ENCODE measurements around the gene HPS3. TPM values are rescaled to one million over a fixed set of nuclear protein-coding genes. Genes with fewer than 3 reads are reported as not detected.

Gene HPS3
- 14.6 and 20.0 TPM in 2 replicates for polyA plus RNA-seq (2011; rRNA removed)
- 10.4 and 11.7 TPM in 2 replicates for polyA minus RNA-seq (2011; rRNA and poly(A)+ RNA removed)

GRCh38 chr3:149129326-149130205 lies at the start of gene HPS3:
Gene HPS3 (plus strand): TSS chr3:149129638. CDS start chr3:149129724, 86 bp downstream.
- H3K27me3 ChIP-seq (ENCODE audit: control insufficient read depth, insufficient read depth, low read length): no peaks in the 10 kb centered on the region
- H3K36me3 ChIP-seq (ENCODE audit: control insufficient read depth, insufficient read depth, low read length): no peaks in the 10 kb centered on the region
- POLR2A ChIA-PET: interaction anchor here (0.6 to 1.4 kb wide), 3 partner anchors 17 to 385 kb away, joined by 3 to 4 read pairs (median 3); no protein-coding TSS in a partner anchor
- TF ChIP-seq CTCF (IDR thresholded peaks at IDR 0.05; ENCODE audit: insufficient read depth, low read depth, low read length): no peak
- CTCF ChIA-PET: interaction anchor here (0.8 to 2.8 kb wide), 9 partner anchors 9 to 204 kb away, joined by 3 to 16 read pairs (median 5); partner anchors contain the start of gene TM4SF18
- DNase-seq (ENCODE audit: low read depth): peak; percentile 39
- H3K4me3 ChIP-seq (ENCODE audit: low read depth, low read length): peak within 1 kb of the TSS; percentile 80

- DNase-seq (ENCODE audit: low read depth): no peak
- POLR2A ChIA-PET: no interaction called here
- Histone ChIP-seq H3K27me3 (ENCODE audit: control insufficient read depth, insufficient read depth, low read length) (no peaks in the 10 kb centered on the region), H3K36me3 (ENCODE audit: control insufficient read depth, insufficient read depth, low read length) (no peaks in the 10 kb centered on the region), H3K4me3 (ENCODE audit: low read depth, low read length) (no peak overlapping the region)
- CTCF ChIA-PET: no interaction called here
- TF ChIP-seq CTCF (IDR thresholded peaks at IDR 0.05; ENCODE audit: insufficient read depth, low read depth, low read length): no peak
Measured at GRCh38 chr3:149080011-149080698, 49.3 kb upstream of the HPS3 start.

GRCh38 chr3:149080699-149081091 lies 48.7 kb upstream of the HPS3 start:
- POLR2A ChIA-PET: no interaction called here
- Histone ChIP-seq H3K36me3 (ENCODE audit: control insufficient read depth, insufficient read depth, low read length) (no peaks in the 10 kb centered on the region), H3K4me3 (ENCODE audit: low read depth, low read length) (no peak overlapping the region), H3K27me3 (ENCODE audit: control insufficient read depth, insufficient read depth, low read length) (no peaks in the 10 kb centered on the region)
- CTCF ChIA-PET: no interaction called here
- DNase-seq (ENCODE audit: low read depth): no peak
- no peak for TF ChIP-seq CTCF (IDR thresholded peaks at IDR 0.05; ENCODE audit: insufficient read depth, low read depth, low read length)

- Histone ChIP-seq H3K36me3 (ENCODE audit: control insufficient read depth, insufficient read depth, low read length) (no peaks in the 10 kb centered on the region), H3K27me3 (ENCODE audit: control insufficient read depth, insufficient read depth, low read length) (no peaks in the 10 kb centered on the region), H3K4me3 (ENCODE audit: low read depth, low read length) (no peak overlapping the region)
- ChIA-PET POLR2A (no interaction called here), CTCF (no interaction called here)
- no peak for DNase-seq (ENCODE audit: low read depth)
- no peak for TF ChIP-seq CTCF (IDR thresholded peaks at IDR 0.05; ENCODE audit: insufficient read depth, low read depth, low read length)
Measured at GRCh38 chr3:149081772-149082171, 47.7 kb upstream of the HPS3 start.

GRCh38 chr3:149085828-149086231 lies 43.6 kb upstream of the HPS3 start:
- no peak for DNase-seq (ENCODE audit: low read depth)
- CTCF ChIA-PET: interaction anchor here (1.1 to 1.3 kb wide), 2 partner anchors 8 to 13 kb away, joined by 3 to 4 read pairs; no protein-coding TSS in a partner anchor
- no peak for TF ChIP-seq CTCF (IDR thresholded peaks at IDR 0.05; ENCODE audit: insufficient read depth, low read depth, low read length)
- H3K27me3 ChIP-seq (ENCODE audit: control insufficient read depth, insufficient read depth, low read length): no peaks in the 10 kb centered on the region
- POLR2A ChIA-PET: interaction anchor here (0.8 kb wide), 1 partner anchor 18 kb away, joined by 3 read pairs; no protein-coding TSS in a partner anchor
- H3K4me3 ChIP-seq (ENCODE audit: low read depth, low read length): peak overlapping the region; percentile 59
- no peaks in the 10 kb centered on the region for H3K36me3 ChIP-seq (ENCODE audit: control insufficient read depth, insufficient read depth, low read length)

Data from BJ (cell line).